ENCODE results near the gene FRMD8. TPM values are rescaled to one million over a fixed set of nuclear protein-coding genes. Genes with fewer than 3 reads are reported as not detected.

The FRMD8 gene
- total and polyA plus RNA-seq, 2 experiments from 2014 or later, result 7.0 to 35.4 TPM

GRCh38 chr11:65438257-65439151 lies 52.1 kb downstream of the FRMD8 start:
- Histone ChIP-seq H3K27me3 (ENCODE audit: insufficient read depth) (no peaks in the 10 kb centered on the region), H3K79me2 (replicated peaks; ENCODE audit: insufficient read depth) (no peaks in the 10 kb centered on the region), H2AFZ (no peak overlapping the region), H3K4me1 (ENCODE audit: insufficient read depth) (no peaks in the 10 kb centered on the region), H3K4me2 (no peak overlapping the region), H3F3A (replicated peaks; ENCODE audit: low read depth) (0 out of 2 replicates have a peak, but pooled peaks cover 3% of the 10 kb centered on the region), H3K36me3 (ENCODE audit: insufficient read depth) (no peaks in the 10 kb centered on the region), H4K20me1 (replicated peaks; ENCODE audit: insufficient read depth) (no peaks in the 10 kb centered on the region; the same call in 1 of the 2 replicates), H3K9me2 (ENCODE audit: insufficient read depth) (no peaks in the 10 kb centered on the region), H3K4me3 (no peak overlapping the region), H3K27ac (ENCODE audit: low read depth) (no peak overlapping the region)
- TF ChIP-seq EZH2phosphoT487 (IDR thresholded peaks at IDR 0.05; ENCODE audit: unreplicated experiment), result no peak
- no peak for TF ChIP-seq CTCF (conservative IDR thresholded peaks at IDR 0.05; ENCODE audit: low read depth in 2 of 2)
- TF ChIP-seq NANOG (IDR thresholded peaks at IDR 0.05; ENCODE audit: borderline replicate concordance), result no peak
- TF ChIP-seq STAT1 (IDR thresholded peaks at IDR 0.05; ENCODE audit: unreplicated experiment), result no peak
- TF ChIP-seq EZH2 (IDR thresholded peaks at IDR 0.05; ENCODE audit: low read depth, unreplicated experiment), result no peak
- TF ChIP-seq ZNF462 (CRISPR knock-in tag; IDR thresholded peaks at IDR 0.05), result no peak
- TF ChIP-seq JUNB (IDR thresholded peaks at IDR 0.05; ENCODE audit: unreplicated experiment), result no peak
- TF ChIP-seq CREB1 (CRISPR knock-in tag; IDR thresholded peaks at IDR 0.05; ENCODE audit: low read depth), result no peak
- no peak for TF ChIP-seq ETS1 (IDR thresholded peaks at IDR 0.05)
- no peak for TF ChIP-seq POLR2AphosphoS5 (IDR thresholded peaks at IDR 0.05; ENCODE audit: low read depth)
- TF ChIP-seq ZNF331 (CRISPR knock-in tag; IDR thresholded peaks at IDR 0.05; ENCODE audit: low read depth), result no peak
- no peak for TF ChIP-seq REST (IDR thresholded peaks at IDR 0.05; ENCODE audit: unreplicated experiment)
- no peak for TF ChIP-seq ZNF114 (CRISPR knock-in tag; IDR thresholded peaks at IDR 0.05)
- ATAC-seq (no peak), DNase-seq (ENCODE audit: low spot score) (no peak)
- no peak overlapping the region for H3K4me3 Mint-ChIP-seq
- peaks cover 8% of the 10 kb centered on the region for H3K27me3 Mint-ChIP-seq (ENCODE audit: insufficient read depth, low read depth, poor library complexity)
- peaks cover 2% of the 10 kb centered on the region; the same call in 2 of the 3 replicates for H3K4me1 Mint-ChIP-seq
- no peaks in the 10 kb centered on the region for H3K9me3 Mint-ChIP-seq
- H3K36me3 Mint-ChIP-seq (ENCODE audit: low read depth), result no peaks in the 10 kb centered on the region
- H3K27ac Mint-ChIP-seq, result no peak overlapping the region
